ENCODE data around the gene CNTN2.

CNTN2 gene

GRCh38 chr1:205071801-205072200 is 28.8 kb downstream of the CNTN2 start:
- Histone ChIP-seq H3K4me3 (ENCODE audit: low read depth in 1 of 2, low read length in 2 of 2) (no peak overlapping the region), H3K4me1 (ENCODE audit: insufficient read depth, low read length) (no peaks in the 10 kb centered on the region), H3K4me2 (ENCODE audit: insufficient read depth, low read length) (no peak overlapping the region), H3K27ac (ENCODE audit: low read length) (no peak overlapping the region), H3K9me3 (ENCODE audit: insufficient read depth, low read length, severe bottlenecking) (no peaks in the 10 kb centered on the region), H3K36me3 (ENCODE audit: insufficient read depth, low read length) (no peaks in the 10 kb centered on the region), H2AFZ (ENCODE audit: low read depth, low read length) (no peak overlapping the region), H3K27me3 (ENCODE audit: insufficient read depth, low read length, poor library complexity) (no peaks in the 10 kb centered on the region), H4K20me1 (ENCODE audit: insufficient read depth, low read length) (no peaks in the 10 kb centered on the region), H3K79me2 (ENCODE audit: insufficient read depth, low read length) (no peaks in the 10 kb centered on the region), H3K9ac (ENCODE audit: low read depth, low read length) (no peak overlapping the region)
- TF ChIP-seq EZH2 (IDR thresholded peaks at IDR 0.05; ENCODE audit: borderline replicate concordance, low read depth, low read length, severe bottlenecking) = no peak
- TF ChIP-seq, protein P1, sequence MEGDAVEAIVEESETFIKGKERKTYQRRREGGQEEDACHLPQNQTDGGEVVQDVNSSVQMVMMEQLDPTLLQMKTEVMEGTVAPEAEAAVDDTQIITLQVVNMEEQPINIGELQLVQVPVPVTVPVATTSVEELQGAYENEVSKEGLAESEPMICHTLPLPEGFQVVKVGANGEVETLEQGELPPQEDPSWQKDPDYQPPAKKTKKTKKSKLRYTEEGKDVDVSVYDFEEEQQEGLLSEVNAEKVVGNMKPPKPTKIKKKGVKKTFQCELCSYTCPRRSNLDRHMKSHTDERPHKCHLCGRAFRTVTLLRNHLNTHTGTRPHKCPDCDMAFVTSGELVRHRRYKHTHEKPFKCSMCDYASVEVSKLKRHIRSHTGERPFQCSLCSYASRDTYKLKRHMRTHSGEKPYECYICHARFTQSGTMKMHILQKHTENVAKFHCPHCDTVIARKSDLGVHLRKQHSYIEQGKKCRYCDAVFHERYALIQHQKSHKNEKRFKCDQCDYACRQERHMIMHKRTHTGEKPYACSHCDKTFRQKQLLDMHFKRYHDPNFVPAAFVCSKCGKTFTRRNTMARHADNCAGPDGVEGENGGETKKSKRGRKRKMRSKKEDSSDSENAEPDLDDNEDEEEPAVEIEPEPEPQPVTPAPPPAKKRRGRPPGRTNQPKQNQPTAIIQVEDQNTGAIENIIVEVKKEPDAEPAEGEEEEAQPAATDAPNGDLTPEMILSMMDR (IDR thresholded peaks at IDR 0.05; ENCODE audit: borderline replicate concordance, extremely low read depth, low read length, poor library complexity, severe bottlenecking) = no peak
- no peak for ATAC-seq (ENCODE audit: insufficient read depth, low read depth)
- no peak for DNase-seq

GRCh38 chr1:205072286-205072685 is 29.3 kb downstream of the CNTN2 start:
- Histone ChIP-seq H3K9me3 (ENCODE audit: insufficient read depth, low read length, severe bottlenecking) (no peaks in the 10 kb centered on the region), H3K4me3 (ENCODE audit: low read depth in 1 of 2, low read length in 2 of 2) (no peak overlapping the region), H3K79me2 (ENCODE audit: insufficient read depth, low read length) (no peaks in the 10 kb centered on the region), H3K4me2 (ENCODE audit: insufficient read depth, low read length) (no peak overlapping the region), H3K27ac (ENCODE audit: low read length) (no peak overlapping the region), H3K27me3 (ENCODE audit: insufficient read depth, low read length, poor library complexity) (no peaks in the 10 kb centered on the region), H3K4me1 (ENCODE audit: insufficient read depth, low read length) (no peaks in the 10 kb centered on the region), H2AFZ (ENCODE audit: low read depth, low read length) (no peak overlapping the region), H3K36me3 (ENCODE audit: insufficient read depth, low read length) (no peaks in the 10 kb centered on the region), H3K9ac (ENCODE audit: low read depth, low read length) (no peak overlapping the region), H4K20me1 (ENCODE audit: insufficient read depth, low read length) (no peaks in the 10 kb centered on the region)
- TF ChIP-seq EZH2 (IDR thresholded peaks at IDR 0.05; ENCODE audit: borderline replicate concordance, low read depth, low read length, severe bottlenecking) = no peak
- ATAC-seq (ENCODE audit: insufficient read depth, low read depth) (no peak), DNase-seq (no peak)

- Histone ChIP-seq H3K27ac (ENCODE audit: low read length) (no peak overlapping the region), H4K20me1 (ENCODE audit: insufficient read depth, low read length) (no peaks in the 10 kb centered on the region), H3K4me2 (ENCODE audit: insufficient read depth, low read length) (no peak overlapping the region), H3K36me3 (ENCODE audit: insufficient read depth, low read length) (no peaks in the 10 kb centered on the region), H3K4me1 (ENCODE audit: insufficient read depth, low read length) (no peaks in the 10 kb centered on the region), H3K4me3 (ENCODE audit: low read depth in 1 of 2, low read length in 2 of 2) (no peak overlapping the region), H3K9ac (ENCODE audit: low read depth, low read length) (no peak overlapping the region), H3K79me2 (ENCODE audit: insufficient read depth, low read length) (no peaks in the 10 kb centered on the region), H2AFZ (ENCODE audit: low read depth, low read length) (no peak overlapping the region), H3K9me3 (ENCODE audit: insufficient read depth, low read length, severe bottlenecking) (no peaks in the 10 kb centered on the region), H3K27me3 (ENCODE audit: insufficient read depth, low read length, poor library complexity) (no peaks in the 10 kb centered on the region)
- no peak for TF ChIP-seq EZH2 (IDR thresholded peaks at IDR 0.05; ENCODE audit: borderline replicate concordance, low read depth, low read length, severe bottlenecking)
- TF ChIP-seq, protein P1 (IDR thresholded peaks at IDR 0.05; ENCODE audit: borderline replicate concordance, extremely low read depth, low read length, poor library complexity, severe bottlenecking) = no peak
- DNase-seq (no peak), ATAC-seq (ENCODE audit: insufficient read depth, low read depth) (no peak)
Observed at GRCh38 chr1:205072881-205073280, 29.9 kb downstream of the CNTN2 start.

DNA sequence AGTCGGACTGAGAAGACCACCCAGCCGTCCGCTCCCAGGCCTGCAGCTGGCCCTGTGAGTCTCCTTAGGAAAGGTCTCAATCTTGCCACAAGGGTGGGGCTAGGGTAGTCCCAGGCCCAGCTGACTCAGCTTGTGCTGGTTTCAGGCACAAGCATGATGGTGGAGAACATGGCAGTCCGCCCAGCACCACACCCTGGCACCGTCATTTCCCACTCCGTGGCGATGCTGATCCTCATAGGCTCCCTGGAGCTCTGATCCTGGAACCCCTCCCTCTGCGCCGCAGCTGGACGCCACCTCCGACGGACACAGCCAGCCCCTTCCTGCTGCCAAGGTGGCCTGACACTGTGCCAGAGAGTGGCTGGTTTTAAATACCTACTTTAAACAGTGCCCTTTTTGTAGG is 30.5 kb downstream of the CNTN2 start:
- no peak overlapping the region for H3K4me3 ChIP-seq (ENCODE audit: low read depth in 1 of 2, low read length in 2 of 2)
- no peaks in the 10 kb centered on the region for H4K20me1 ChIP-seq (ENCODE audit: insufficient read depth, low read length)
- H3K4me1 ChIP-seq (ENCODE audit: insufficient read depth, low read length) = no peaks in the 10 kb centered on the region
- no peaks in the 10 kb centered on the region for H3K27me3 ChIP-seq (ENCODE audit: insufficient read depth, low read length, poor library complexity)
- no peaks in the 10 kb centered on the region for H3K9me3 ChIP-seq (ENCODE audit: insufficient read depth, low read length, severe bottlenecking)
- ATAC-seq (ENCODE audit: insufficient read depth, low read depth) (no peak), DNase-seq (no peak)
- H2AFZ ChIP-seq (ENCODE audit: low read depth, low read length) = no peak overlapping the region
- TF ChIP-seq, protein P1 (IDR thresholded peaks at IDR 0.05; ENCODE audit: borderline replicate concordance, extremely low read depth, low read length, poor library complexity, severe bottlenecking) = no peak
- TF ChIP-seq EZH2 (IDR thresholded peaks at IDR 0.05; ENCODE audit: borderline replicate concordance, low read depth, low read length, severe bottlenecking) = no peak
- H3K36me3 ChIP-seq (ENCODE audit: insufficient read depth, low read length) = no peaks in the 10 kb centered on the region
- no peaks in the 10 kb centered on the region for H3K79me2 ChIP-seq (ENCODE audit: insufficient read depth, low read length)
- H3K27ac ChIP-seq (ENCODE audit: low read length) = no peak overlapping the region
- no peak overlapping the region for H3K9ac ChIP-seq (ENCODE audit: low read depth, low read length)
- H3K4me2 ChIP-seq (ENCODE audit: insufficient read depth, low read length) = no peak overlapping the region
